GM23338 (cell line): ENCODE results near the gene CRNKL1. TPM values are rescaled to one million over a fixed set of nuclear protein-coding genes. Genes with fewer than 3 reads are reported as not detected.

ENCODE experiments used
- ATAC-seq: fragments of 200-7000 bp; cut with Tn5 transposase; 3 replicates; pipeline ENCODE4 v1.9.1; 2020
- DNase-seq: peaks from one replicate; pipeline ENCODE4 v3.0.0-alpha.2; 2015; ENCODE audit warnings: low spot score
- H2AFZ ChIP-seq: fragments of 200-600 bp; sonication (generic); 2 replicates; pipeline ENCODE4 v1.8.0; 2016; ENCODE audit warnings: antibody characterized with exemption, mild to moderate bottlenecking, moderate library complexity
- H3F3A ChIP-seq: fragments of 200-600 bp; sonication (generic); replicated peaks from 2 replicates; pipeline ENCODE4 v1.8.0; 2017; ENCODE audit warnings: antibody characterized with exemption, mixed run types, low read depth
- H3K27ac ChIP-seq: fragments of 200-600 bp; sonication (generic); 2 replicates; pipeline ENCODE4 v1.6.1; 2016; ENCODE audit warnings: low read depth
- H3K27me3 ChIP-seq: fragments of 200-600 bp; sonication (generic); 2 replicates; pipeline ENCODE4 v1.8.0; 2016; ENCODE audit warnings: mild to moderate bottlenecking, mixed run types, moderate library complexity; ENCODE audit not compliant: insufficient read depth
- H3K36me3 ChIP-seq: fragments of 200-600 bp; sonication (generic); 2 replicates; pipeline ENCODE4 v1.8.0; 2016; ENCODE audit warnings: mild to moderate bottlenecking; ENCODE audit not compliant: insufficient read depth
- H3K4me1 ChIP-seq: fragments of 200-600 bp; sonication (generic); 2 replicates; pipeline ENCODE4 v1.8.0; 2016; ENCODE audit warnings: mild to moderate bottlenecking, moderate library complexity; ENCODE audit not compliant: insufficient read depth
- H3K4me2 ChIP-seq: fragments of 200-600 bp; sonication (generic); 2 replicates; pipeline ENCODE4 v1.7.1; 2017; ENCODE audit warnings: mixed run types
- H3K4me3 ChIP-seq: fragments of 200-600 bp; sonication (generic); 2 replicates; pipeline ENCODE4 v1.6.1; 2016; ENCODE audit warnings: mixed run types
- H3K79me2 ChIP-seq: fragments of 200-600 bp; sonication (generic); replicated peaks from 2 replicates; pipeline ENCODE4 v1.8.0; 2017; ENCODE audit warnings: mild to moderate bottlenecking; ENCODE audit not compliant: insufficient read depth
- H3K9me2 ChIP-seq: fragments of 200-600 bp; sonication (generic); 2 replicates; pipeline ENCODE4 v1.8.0; 2017; ENCODE audit not compliant: insufficient read depth
- H4K20me1 ChIP-seq: fragments of 200-600 bp; sonication (generic); replicated peaks from 2 replicates; pipeline ENCODE4 v1.8.0; 2017; ENCODE audit warnings: mild to moderate bottlenecking; ENCODE audit not compliant: insufficient read depth
- H3K27ac Mint-ChIP-seq: 2 replicates; pipeline ENCODE4 v1.8.0; 2020; ENCODE audit warnings: inconsistent platforms, mild to moderate bottlenecking, moderate library complexity, mixed read lengths
- H3K27me3 Mint-ChIP-seq: 3 replicates; pipeline ENCODE4 v1.8.0; 2022; ENCODE audit warnings: low read depth, mild to moderate bottlenecking, moderate library complexity, mixed read lengths, inconsistent platforms; ENCODE audit not compliant: insufficient read depth, poor library complexity
- H3K36me3 Mint-ChIP-seq: 3 replicates; pipeline ENCODE4 v1.8.0; 2021; ENCODE audit warnings: low read depth, mild to moderate bottlenecking, inconsistent platforms, moderate library complexity, mixed read lengths
- H3K4me1 Mint-ChIP-seq: 3 replicates; pipeline ENCODE4 v1.8.0; 2020; ENCODE audit warnings: mild to moderate bottlenecking, inconsistent platforms, mixed read lengths
- H3K4me3 Mint-ChIP-seq: 3 replicates; pipeline ENCODE4 v1.8.0; 2021; ENCODE audit warnings: moderate library complexity, mild to moderate bottlenecking, inconsistent platforms, mixed read lengths
- H3K9me3 Mint-ChIP-seq: 3 replicates; pipeline ENCODE4 v1.8.0; 2020; ENCODE audit warnings: moderate library complexity, mild to moderate bottlenecking, inconsistent platforms, mixed read lengths
- CREB1 ChIP-seq: fragments of 250-450 bp; sonication (Bioruptor Pico); IDR thresholded peaks from 2 replicates; pipeline ENCODE4 v1.5.0; 2020; ENCODE audit warnings: low read depth, mild to moderate bottlenecking, moderate library complexity
- EZH2 ChIP-seq: fragments of 200-600 bp; sonication (generic); IDR thresholded peaks from one replicate; pipeline ENCODE4 v1.8.0; 2017; ENCODE audit warnings: antibody characterized with exemption, mild to moderate bottlenecking, low read depth; ENCODE audit not compliant: unreplicated experiment
- EZH2phosphoT487 ChIP-seq: fragments of 200-600 bp; sonication (generic); IDR thresholded peaks from one replicate; pipeline ENCODE4 v1.8.1; 2018; ENCODE audit warnings: antibody characterized with exemption; ENCODE audit not compliant: unreplicated experiment
- JUNB ChIP-seq: IDR thresholded peaks from one replicate; pipeline ENCODE4 v1.6.1; 2016; ENCODE audit warnings: antibody characterized with exemption; ENCODE audit not compliant: unreplicated experiment
- NANOG ChIP-seq: IDR thresholded peaks from 2 replicates; pipeline ENCODE4 v1.6.1; 2016; ENCODE audit warnings: antibody characterized with exemption, borderline replicate concordance
- POLR2AphosphoS5 ChIP-seq: IDR thresholded peaks from 2 replicates; pipeline ENCODE4 v1.6.1; 2016; ENCODE audit warnings: antibody characterized with exemption, low read depth
- STAT1 ChIP-seq: IDR thresholded peaks from one replicate; pipeline ENCODE4 v1.6.1; 2016; ENCODE audit warnings: antibody characterized with exemption; ENCODE audit not compliant: unreplicated experiment
- ZNF114 ChIP-seq: fragments of 250-450 bp; sonication (Bioruptor Pico); IDR thresholded peaks from 2 replicates; pipeline ENCODE4 v1.5.0; 2020; ENCODE audit warnings: mild to moderate bottlenecking, moderate library complexity
- ZNF331 ChIP-seq: fragments of 250-450 bp; sonication (Bioruptor Pico); IDR thresholded peaks from 2 replicates; pipeline ENCODE4 v1.5.0; 2020; ENCODE audit warnings: low read depth, mild to moderate bottlenecking, moderate library complexity
- polyA plus RNA-seq: library from polyadenylated mRNA; unstranded; fragments of >200 nt; fragmentation: Nextera tagmentation; extraction: Ambion mirVana; gene quantifications from 2 replicates; pipeline ENCODE4 v1.2.1, GENCODE V29; 2016
- total RNA-seq: library from RNA; depleted of rRNA; stranded (reverse); fragments of >200 nt; shearing (Covaris generic); gene quantifications from 2 replicates; pipeline ENCODE4 v1.2.3, GENCODE V29; 2014
- TF ChIP-seq, protein P1 (sequence below): IDR thresholded peaks from 2 replicates; pipeline ENCODE4 v1.6.1; 2016; ENCODE audit warnings: antibody characterized with exemption
- TF ChIP-seq, protein P2 (sequence below), 2 experiments: fragments of 200-600 bp in 1 of 2; sonication (generic) in 1 of 2; conservative IDR thresholded peaks; 2 replicates each; pipeline versions ENCODE4 v1.5.1 to v1.6.1; 2016 to 2017; ENCODE audit warnings: antibody characterized with exemption in 2 of 2, low read depth in 2 of 2, mild to moderate bottlenecking in 2 of 2, moderate library complexity in 1 of 2

CRNKL1 gene
- total and polyA plus RNA-seq, 2 experiments from 2014 or later: 24.2 to 27.2 TPM

DNA sequence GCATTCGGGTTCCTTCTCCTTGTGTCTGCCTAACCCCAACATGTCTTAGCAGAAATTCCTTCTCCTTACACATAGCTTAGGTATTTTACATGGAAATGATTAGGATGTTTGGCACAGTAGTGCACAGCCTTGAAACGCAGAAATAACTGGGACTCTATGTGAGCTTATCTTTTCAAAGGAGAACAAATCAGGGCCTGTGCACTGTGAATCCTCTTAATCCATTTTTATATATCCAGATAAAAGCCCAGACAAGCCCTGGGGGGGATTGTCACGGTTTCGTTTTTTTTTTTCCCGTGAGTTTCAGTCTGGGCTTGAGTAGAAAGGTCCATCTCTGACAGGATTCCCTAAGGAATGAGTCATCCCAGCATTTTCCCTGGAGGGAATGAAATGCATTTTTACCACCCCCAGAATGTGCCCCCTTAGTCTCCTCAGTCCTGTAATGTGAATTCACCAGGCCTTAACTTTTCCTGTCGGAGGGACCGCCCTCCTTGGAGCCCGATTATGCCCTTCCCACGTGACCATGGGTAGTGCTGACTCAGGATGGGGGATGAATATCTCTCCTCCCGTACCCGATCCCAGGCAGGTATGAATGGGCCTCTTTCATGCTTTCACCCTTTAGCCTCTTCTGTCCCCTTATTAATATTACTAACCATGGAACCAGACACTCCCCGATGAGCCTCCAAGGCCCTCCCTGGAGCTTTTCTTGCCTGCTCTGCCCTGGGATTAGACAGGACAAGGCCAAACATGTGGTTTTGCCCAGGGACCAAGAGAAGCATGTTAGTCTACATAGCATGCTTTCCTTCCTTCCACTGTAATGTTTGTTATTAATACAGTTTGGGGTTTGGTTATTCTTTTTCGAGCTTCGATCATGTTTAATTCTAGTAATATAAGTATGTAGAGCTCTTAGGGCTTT lies 59.0 kb downstream of the CRNKL1 start:
- Mint-ChIP-seq H3K4me3 (no peak overlapping the region), H3K4me1 (peaks cover 19% of the 10 kb centered on the region), H3K36me3 (no peaks in the 10 kb centered on the region), H3K27ac (peak overlapping the region; percentile 76), H3K27me3 (peaks cover 6% of the 10 kb centered on the region), H3K9me3 (no peaks in the 10 kb centered on the region)
- H3K4me2 ChIP-seq: no peak overlapping the region
- ATAC-seq (peak; percentile 82), DNase-seq (peak; percentile 30)
- no peak overlapping the region for H3K4me3 ChIP-seq
- H3K79me2 ChIP-seq: no peaks in the 10 kb centered on the region
- no peaks in the 10 kb centered on the region for H3K36me3 ChIP-seq
- peak overlapping the region; percentile 93 for H2AFZ ChIP-seq
- no peaks in the 10 kb centered on the region for H3K9me2 ChIP-seq
- H3K27me3 ChIP-seq: no peaks in the 10 kb centered on the region
- no peaks in the 10 kb centered on the region for H3F3A ChIP-seq
- H3K27ac ChIP-seq: no peak overlapping the region
- 0 out of 2 replicates have a peak, but pooled peaks cover 9% of the 10 kb centered on the region for H3K4me1 ChIP-seq
- no peaks in the 10 kb centered on the region for H4K20me1 ChIP-seq
- TF ChIP-seq EZH2: no peak
- no peak for TF ChIP-seq ZNF114 (CRISPR knock-in tag)
- TF ChIP-seq, protein P1, sequence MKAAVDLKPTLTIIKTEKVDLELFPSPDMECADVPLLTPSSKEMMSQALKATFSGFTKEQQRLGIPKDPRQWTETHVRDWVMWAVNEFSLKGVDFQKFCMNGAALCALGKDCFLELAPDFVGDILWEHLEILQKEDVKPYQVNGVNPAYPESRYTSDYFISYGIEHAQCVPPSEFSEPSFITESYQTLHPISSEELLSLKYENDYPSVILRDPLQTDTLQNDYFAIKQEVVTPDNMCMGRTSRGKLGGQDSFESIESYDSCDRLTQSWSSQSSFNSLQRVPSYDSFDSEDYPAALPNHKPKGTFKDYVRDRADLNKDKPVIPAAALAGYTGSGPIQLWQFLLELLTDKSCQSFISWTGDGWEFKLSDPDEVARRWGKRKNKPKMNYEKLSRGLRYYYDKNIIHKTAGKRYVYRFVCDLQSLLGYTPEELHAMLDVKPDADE: no peak
- no peak for TF ChIP-seq ZNF331
- TF ChIP-seq EZH2phosphoT487: no peak

DNA sequence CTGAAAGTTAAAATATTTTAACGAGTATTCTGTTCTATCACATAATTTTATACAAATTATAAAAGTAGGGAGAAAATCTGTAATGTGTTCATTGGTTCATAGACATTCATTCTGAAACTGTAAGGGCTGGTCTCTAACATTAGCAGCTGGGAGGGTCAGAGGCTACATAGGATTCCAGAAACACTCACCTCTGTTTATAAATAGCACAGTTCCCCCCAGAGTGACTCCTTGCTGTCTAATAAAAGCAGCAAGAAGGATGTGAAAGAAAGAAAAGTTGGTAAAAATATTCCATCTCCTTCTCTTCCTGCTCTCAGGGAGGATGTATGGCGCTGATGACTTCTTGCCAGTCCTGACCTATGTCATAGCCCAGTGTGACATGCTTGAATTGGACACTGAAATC lies 60.4 kb downstream of the CRNKL1 start:
- Mint-ChIP-seq H3K36me3 (no peaks in the 10 kb centered on the region), H3K4me3 (no peak overlapping the region), H3K27ac (no peak overlapping the region), H3K27me3 (peaks cover 5% of the 10 kb centered on the region), H3K9me3 (no peaks in the 10 kb centered on the region), H3K4me1 (peaks cover 19% of the 10 kb centered on the region)
- ATAC-seq: no peak
- Histone ChIP-seq H3K27me3 (no peaks in the 10 kb centered on the region), H3K4me1 (0 out of 2 replicates have a peak, but pooled peaks cover 9% of the 10 kb centered on the region), H3K9me2 (no peaks in the 10 kb centered on the region), H3F3A (no peaks in the 10 kb centered on the region), H3K4me3 (no peak overlapping the region), H3K27ac (no peak overlapping the region), H3K4me2 (no peak overlapping the region), H3K79me2 (no peaks in the 10 kb centered on the region), H4K20me1 (no peaks in the 10 kb centered on the region), H3K36me3 (no peaks in the 10 kb centered on the region), H2AFZ (no peak overlapping the region)
- TF ChIP-seq POLR2AphosphoS5: no peak
- no peak for DNase-seq

DNA sequence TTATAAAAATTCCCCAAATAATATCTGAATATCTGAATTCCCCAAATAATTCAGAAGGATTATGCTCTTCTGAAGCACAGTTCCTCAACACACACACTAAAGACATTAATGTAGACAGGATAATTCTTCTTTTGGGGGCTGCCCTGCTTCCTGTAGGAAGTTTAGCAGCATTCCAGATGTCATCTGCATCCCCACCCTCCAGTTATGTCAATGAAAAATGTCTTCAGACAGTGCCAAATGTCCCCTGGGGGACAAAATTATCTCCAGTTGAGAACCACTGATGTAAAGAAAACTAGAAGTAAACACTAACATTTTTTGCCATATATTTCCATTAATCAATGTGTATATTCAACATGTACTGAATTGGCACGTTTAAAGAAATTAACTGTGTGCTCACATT lies 61.0 kb downstream of the CRNKL1 start:
- ATAC-seq (no peak), DNase-seq (no peak)
- 0 out of 2 replicates have a peak, but pooled peaks cover 9% of the 10 kb centered on the region for H3K4me1 ChIP-seq
- no peaks in the 10 kb centered on the region for H3K9me2 ChIP-seq
- no peaks in the 10 kb centered on the region for H3K27me3 ChIP-seq
- Mint-ChIP-seq H3K27ac (no peak overlapping the region), H3K4me1 (peaks cover 19% of the 10 kb centered on the region), H3K9me3 (no peaks in the 10 kb centered on the region), H3K27me3 (peaks cover 2% of the 10 kb centered on the region), H3K4me3 (no peak overlapping the region), H3K36me3 (no peaks in the 10 kb centered on the region)
- no peaks in the 10 kb centered on the region for H3K36me3 ChIP-seq
- H3K4me2 ChIP-seq: no peak overlapping the region
- no peaks in the 10 kb centered on the region for H3K79me2 ChIP-seq
- H3K27ac ChIP-seq: no peak overlapping the region
- H3K4me3 ChIP-seq: no peak overlapping the region
- H4K20me1 ChIP-seq: no peaks in the 10 kb centered on the region
- no peaks in the 10 kb centered on the region for H3F3A ChIP-seq
- H2AFZ ChIP-seq: no peak overlapping the region
- TF ChIP-seq ZNF114 (CRISPR knock-in tag) (no peak), NANOG (no peak), EZH2 (no peak), STAT1 (no peak), EZH2phosphoT487 (no peak), JUNB (no peak), CREB1 (no peak)
- TF ChIP-seq, protein P1: no peak
- TF ChIP-seq, protein P2, sequence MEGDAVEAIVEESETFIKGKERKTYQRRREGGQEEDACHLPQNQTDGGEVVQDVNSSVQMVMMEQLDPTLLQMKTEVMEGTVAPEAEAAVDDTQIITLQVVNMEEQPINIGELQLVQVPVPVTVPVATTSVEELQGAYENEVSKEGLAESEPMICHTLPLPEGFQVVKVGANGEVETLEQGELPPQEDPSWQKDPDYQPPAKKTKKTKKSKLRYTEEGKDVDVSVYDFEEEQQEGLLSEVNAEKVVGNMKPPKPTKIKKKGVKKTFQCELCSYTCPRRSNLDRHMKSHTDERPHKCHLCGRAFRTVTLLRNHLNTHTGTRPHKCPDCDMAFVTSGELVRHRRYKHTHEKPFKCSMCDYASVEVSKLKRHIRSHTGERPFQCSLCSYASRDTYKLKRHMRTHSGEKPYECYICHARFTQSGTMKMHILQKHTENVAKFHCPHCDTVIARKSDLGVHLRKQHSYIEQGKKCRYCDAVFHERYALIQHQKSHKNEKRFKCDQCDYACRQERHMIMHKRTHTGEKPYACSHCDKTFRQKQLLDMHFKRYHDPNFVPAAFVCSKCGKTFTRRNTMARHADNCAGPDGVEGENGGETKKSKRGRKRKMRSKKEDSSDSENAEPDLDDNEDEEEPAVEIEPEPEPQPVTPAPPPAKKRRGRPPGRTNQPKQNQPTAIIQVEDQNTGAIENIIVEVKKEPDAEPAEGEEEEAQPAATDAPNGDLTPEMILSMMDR (conservative IDR thresholded peaks at IDR 0.05; ENCODE audit: low read depth in 2 of 2): no peak
